GM15510 (cell line): Measurements from ENCODE around the gene STX7.

Source experiments
- POLR2A ChIP-seq: IDR thresholded peaks from 3 replicates; pipeline ENCODE4 v1.6.1; 2011; ENCODE audit warnings: borderline replicate concordance; ENCODE audit not compliant: insufficient read length; ENCODE audit errors: extremely low read depth

STX7 gene

GRCh38 chr6:132412656-132413498 is 100.0 kb downstream of the STX7 start:
- TF ChIP-seq POLR2A = no peak

- TF ChIP-seq POLR2A = no peak
Measured at GRCh38 chr6:132411296-132411695, 101.6 kb downstream of the STX7 start.

GRCh38 chr6:132410830-132411229 is 102.1 kb downstream of the STX7 start:
- TF ChIP-seq POLR2A = no peak

DNA sequence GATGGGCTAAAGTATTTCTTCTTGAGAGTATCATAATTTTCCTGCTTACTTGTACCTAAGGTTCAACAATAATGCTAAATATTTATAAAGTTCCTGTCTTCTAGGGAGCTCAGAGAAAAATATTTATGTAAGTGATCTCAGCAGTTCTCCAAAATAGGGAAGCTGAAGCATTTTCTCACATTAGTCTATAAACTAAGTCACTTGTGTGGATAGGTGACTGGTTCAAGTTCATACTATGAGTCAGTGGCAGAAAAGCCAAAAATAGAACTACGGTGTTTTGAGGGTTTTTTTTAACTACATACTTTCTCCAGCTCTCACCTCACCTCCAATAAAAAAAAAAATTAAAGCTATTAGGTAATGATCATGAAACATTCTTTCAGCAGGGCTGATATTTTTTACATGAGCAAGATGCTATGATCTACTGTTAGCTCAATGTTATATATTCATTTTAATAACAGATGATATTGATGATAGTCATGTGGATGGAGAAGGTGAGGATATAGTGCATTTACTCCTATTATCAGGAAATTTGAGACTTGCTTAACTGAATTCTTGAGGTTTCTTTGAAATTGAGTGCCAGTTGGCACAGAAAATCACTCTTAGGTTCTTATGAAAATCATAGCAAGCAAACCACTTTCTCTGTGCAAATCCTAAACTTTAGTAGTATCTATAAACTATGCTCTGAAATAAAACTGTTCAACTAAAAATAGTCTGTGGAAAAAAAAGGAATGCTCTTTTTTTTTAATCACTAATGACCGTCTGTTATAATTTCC is 107.6 kb downstream of the STX7 start:
- no peak for TF ChIP-seq POLR2A

- TF ChIP-seq POLR2A = no peak
Measured at GRCh38 chr6:132404736-132405135, 108.2 kb downstream of the STX7 start.

DNA sequence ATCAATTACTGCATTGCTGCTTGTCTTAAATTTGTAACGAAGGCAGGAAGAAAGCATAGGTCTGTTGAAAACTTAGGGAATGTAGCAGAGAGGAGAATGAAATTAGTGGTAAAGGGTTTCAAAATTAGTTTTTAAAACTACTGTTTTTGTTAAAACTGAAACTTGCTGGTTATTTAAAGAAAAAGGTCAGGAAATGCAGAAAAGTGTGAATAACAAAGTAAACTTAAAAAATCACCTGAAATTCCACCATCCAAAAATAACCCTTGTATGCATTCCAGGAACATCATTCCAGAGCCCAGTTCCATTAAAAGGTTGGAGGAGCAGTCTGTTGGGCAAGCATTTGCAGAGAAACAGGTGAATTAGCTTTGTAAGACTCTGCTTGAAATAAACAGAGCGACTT is 108.6 kb downstream of the STX7 start:
- no peak for TF ChIP-seq POLR2A

GRCh38 chr6:132401618-132402285 is 111.2 kb downstream of the STX7 start:
- TF ChIP-seq POLR2A = no peak

DNA sequence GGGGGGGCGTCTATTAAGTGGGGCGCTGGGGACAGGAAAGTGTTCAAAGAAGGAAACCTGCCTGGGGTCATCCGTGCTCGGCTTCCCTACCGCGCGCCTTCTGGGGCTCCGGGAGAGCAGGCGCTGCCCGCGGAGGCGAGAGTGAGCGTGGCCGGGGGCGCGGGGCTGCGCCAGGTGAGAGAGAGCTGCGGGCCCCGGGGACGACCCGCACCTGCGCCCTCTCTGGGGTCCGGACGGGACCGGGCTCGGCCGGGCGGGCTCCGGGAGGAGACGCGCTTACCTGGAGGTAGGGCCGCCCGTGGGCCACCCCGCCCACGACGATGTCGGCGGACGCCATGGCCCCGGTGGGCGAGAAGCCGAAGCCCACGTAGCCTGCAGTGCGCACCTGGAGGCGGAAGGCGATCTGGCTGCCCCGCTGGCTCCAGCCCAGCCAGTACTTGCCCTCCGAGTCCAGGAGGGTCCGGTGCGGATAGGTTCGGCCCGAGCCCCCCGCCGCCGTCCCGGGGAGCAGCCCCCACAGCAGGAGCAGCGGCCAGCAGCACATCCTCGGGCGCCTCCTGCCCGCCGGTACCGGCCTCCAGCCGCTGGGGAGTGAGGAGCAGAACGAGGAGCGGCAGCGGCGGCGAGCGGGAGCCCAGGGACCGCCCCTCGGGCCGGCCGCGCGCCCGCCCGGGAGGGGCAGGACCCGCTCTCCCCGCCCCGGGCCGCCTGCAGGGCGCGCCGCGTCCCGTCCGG is 111.9 kb downstream of the STX7 start, which contains the start of gene MOXD1:
TSS of gene MOXD1 (minus strand) at position 593 of the 735 bp plus-strand sequence. CDS start at position 544, 49 bp downstream.
- TF ChIP-seq POLR2A = no peak

DNA sequence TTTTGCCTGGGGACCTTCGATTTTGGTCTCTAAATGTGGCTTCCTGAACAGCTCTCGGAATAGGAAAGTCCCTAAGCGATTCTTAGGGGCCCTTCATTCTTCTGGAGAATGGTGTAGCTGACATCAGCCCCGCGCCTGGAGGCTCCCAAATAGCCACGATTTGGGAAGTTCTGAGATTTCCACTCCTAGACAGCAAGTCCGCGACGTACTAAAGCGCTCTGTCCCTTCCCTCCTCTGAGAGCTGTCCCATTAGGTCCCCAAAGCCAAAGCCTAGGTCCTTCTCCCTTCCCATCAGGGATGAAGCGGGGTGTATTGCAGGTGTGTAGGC is 112.4 kb downstream of the STX7 start:
- no peak for TF ChIP-seq POLR2A

GRCh38 chr6:132399376-132400074 is 113.4 kb downstream of the STX7 start:
- no peak for TF ChIP-seq POLR2A
